Heart left ventricle (tissue), 13 donors: ENCODE measurements around the gene MZB1.
"Not testable (repeated sequence)": the region's sequence is repeated elsewhere in the genome, so short reads cannot be mapped to it uniquely, and the experiment has no call there.

Experiments
- POLR2A ChIP-seq, 2 donors: fragments of 450-650 bp; IDR thresholded peaks; one replicate each; pipeline ENCODE4 v1.6.1; 2017; ENCODE audit warnings: antibody characterized with exemption in 2 of 2, mild to moderate bottlenecking in 2 of 2, moderate library complexity in 2 of 2
- TF ChIP-seq, protein P1 (sequence below), 12 donors: fragments of 200-600 bp; sonication (generic) in 4 of 12; IDR thresholded peaks; one replicate each; pipeline versions ENCODE4 v1.5.0 to v1.8.0; 2018 to 2022; ENCODE audit warnings: antibody characterized with exemption in 12 of 12, mild to moderate bottlenecking in 5 of 12
- donor health status: ischemic (EF 13 %, LVEDD 7.1; RV severe dilation, severe dysfunction).
- donor health status: DM: no; HTN: yes; CAD: no.
- donor health status: DM: no; HTN: no; CAD: no.
- donor health status: ischemic (EF 25% LVEDD 6.9; RV normal size, moderate dysfunction).
- donor health status: ischemic (EF 25% LVEDD 5.7; RV mildly dilated, moderate dysfunction).
- donor health status: ischemic (EF 35%, LVEDD 5.7; RV mildly dilated, moderate dysfunction).
- donor health status: nonischemic (EF 11% LVEDD 7.7; RV severe dilation, severe dysfunction).
- donor health status: DM: yes; HTN: yes; CAD: no.
- donor health status: PGD.
- donor health status: ischemic (EF 29% LVEDD 5.4; RV normal size, mild dysfunction).
- donor health status: nonischemic (EF 23%, LVEDD 6.1; RV moderate dilation, normal function).

- not testable (repeated sequence) for TF ChIP-seq POLR2A (IDR thresholded peaks at IDR 0.05)
- TF ChIP-seq, protein P1, sequence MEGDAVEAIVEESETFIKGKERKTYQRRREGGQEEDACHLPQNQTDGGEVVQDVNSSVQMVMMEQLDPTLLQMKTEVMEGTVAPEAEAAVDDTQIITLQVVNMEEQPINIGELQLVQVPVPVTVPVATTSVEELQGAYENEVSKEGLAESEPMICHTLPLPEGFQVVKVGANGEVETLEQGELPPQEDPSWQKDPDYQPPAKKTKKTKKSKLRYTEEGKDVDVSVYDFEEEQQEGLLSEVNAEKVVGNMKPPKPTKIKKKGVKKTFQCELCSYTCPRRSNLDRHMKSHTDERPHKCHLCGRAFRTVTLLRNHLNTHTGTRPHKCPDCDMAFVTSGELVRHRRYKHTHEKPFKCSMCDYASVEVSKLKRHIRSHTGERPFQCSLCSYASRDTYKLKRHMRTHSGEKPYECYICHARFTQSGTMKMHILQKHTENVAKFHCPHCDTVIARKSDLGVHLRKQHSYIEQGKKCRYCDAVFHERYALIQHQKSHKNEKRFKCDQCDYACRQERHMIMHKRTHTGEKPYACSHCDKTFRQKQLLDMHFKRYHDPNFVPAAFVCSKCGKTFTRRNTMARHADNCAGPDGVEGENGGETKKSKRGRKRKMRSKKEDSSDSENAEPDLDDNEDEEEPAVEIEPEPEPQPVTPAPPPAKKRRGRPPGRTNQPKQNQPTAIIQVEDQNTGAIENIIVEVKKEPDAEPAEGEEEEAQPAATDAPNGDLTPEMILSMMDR (IDR thresholded peaks at IDR 0.05): not testable (repeated sequence)
Observed at GRCh38 chr5:139409116-139409515, 19.4 kb upstream of the MZB1 start.
